Suprapubic skin (tissue), 4 donors: ENCODE measurements around the gene LRCOL1. TPM values are rescaled to one million over a fixed set of nuclear protein-coding genes. Genes with fewer than 3 reads are reported as not detected.

Experiments used
- DNase-seq, 2 donors: peaks; one replicate each; pipeline ENCODE4 v3.0.0-alpha.2; 2019; ENCODE audit warnings: low spot score in 2 of 2
- H3K27ac ChIP-seq: fragments of 200-600 bp; sonication (generic); one replicate; pipeline ENCODE4 v1.5.1; 2019
- H3K27me3 ChIP-seq: fragments of 200-600 bp; sonication (generic); one replicate; pipeline ENCODE4 v1.5.1; 2019
- H3K36me3 ChIP-seq: fragments of 200-600 bp; sonication (generic); one replicate; pipeline ENCODE4 v1.5.1; 2019
- H3K4me1 ChIP-seq: fragments of 200-600 bp; sonication (generic); one replicate; pipeline ENCODE4 v1.5.1; 2019
- H3K4me3 ChIP-seq: fragments of 200-600 bp; sonication (generic); one replicate; pipeline ENCODE4 v1.5.1; 2019; ENCODE audit warnings: mild to moderate bottlenecking
- H3K9me3 ChIP-seq: fragments of 200-600 bp; sonication (generic); one replicate; pipeline ENCODE4 v1.5.1; 2019
- CTCF ChIP-seq, 2 donors: fragments of 200-600 bp in 1 of 2; fragments of 450-650 bp in 1 of 2; sonication (generic) in 1 of 2; IDR thresholded peaks; one replicate each; pipeline ENCODE4 v1.5.1; 2016 to 2019; ENCODE audit warnings: antibody characterized with exemption in 2 of 2, mild to moderate bottlenecking in 1 of 2, moderate library complexity in 1 of 2
- EP300 ChIP-seq: sonication (generic); formaldehyde crosslinking; IDR thresholded peaks from one replicate; pipeline ENCODE4 v1.6.1; 2017; ENCODE audit warnings: antibody characterized with exemption
- POLR2A ChIP-seq, 2 donors: fragments of 450-650 bp; IDR thresholded peaks; one replicate each; pipeline ENCODE4 v1.6.1; 2017; ENCODE audit warnings: antibody characterized with exemption in 2 of 2, mild to moderate bottlenecking in 2 of 2, moderate library complexity in 2 of 2
- POLR2AphosphoS5 ChIP-seq, 3 donors: sonication (generic); formaldehyde crosslinking; IDR thresholded peaks; one replicate each; pipeline ENCODE4 v1.6.1; 2017; ENCODE audit warnings: antibody characterized with exemption in 3 of 3
- WGBS: methylation state at CpG from one replicate; pipeline ENCODE4 v1.1.5; 2018; 5-methylcytosine and 5-hydroxymethylcytosine counted together
- total RNA-seq, 4 donors: library from RNA; depleted of rRNA; stranded (reverse); fragments of >200 nt; gene quantifications; one replicate each; pipeline ENCODE4 v1.1.0, GENCODE V29; 2016

LRCOL1 gene
- total RNA-seq, 4 donors from 2014 or later, result not detected

DNA sequence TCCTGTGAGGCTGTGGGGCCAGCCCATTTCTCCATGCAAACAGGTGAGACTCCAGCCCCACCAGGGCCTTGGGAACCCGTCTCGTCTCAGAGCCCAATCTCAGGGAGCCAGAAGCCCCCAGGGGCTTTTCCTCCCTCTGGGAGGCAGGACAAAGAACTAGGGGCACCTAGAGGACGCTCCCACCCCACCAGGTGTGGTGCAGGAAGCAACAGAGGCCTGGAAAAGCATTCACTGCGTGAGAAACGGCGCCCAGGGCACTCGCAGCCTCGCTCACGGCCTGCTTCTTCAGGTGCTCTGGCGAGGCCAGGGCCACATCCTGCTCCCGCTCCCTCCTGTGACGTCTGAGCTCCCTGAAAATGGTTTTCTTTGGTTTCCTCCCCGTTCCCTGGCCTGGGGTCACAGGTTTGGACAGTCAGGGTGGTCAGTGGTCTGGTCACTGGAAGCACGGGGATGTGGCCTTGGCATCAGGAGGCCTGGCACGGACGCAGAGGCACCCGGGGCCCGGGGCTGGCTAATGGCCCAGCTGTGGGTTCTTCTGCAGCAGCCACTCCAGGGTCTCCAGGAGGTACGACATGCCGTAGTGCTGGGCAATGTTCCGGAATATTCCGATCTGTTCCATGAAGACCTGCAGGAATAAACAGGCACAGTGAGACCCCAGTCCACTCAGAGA, 13.9 kb upstream of the LRCOL1 start:
- no peak overlapping the region for H3K27ac ChIP-seq
- peaks cover 29% of the 10 kb centered on the region for H3K36me3 ChIP-seq
- 91% methylated on average over 17 of the region's 22 CpGs for WGBS
- H3K27me3 ChIP-seq, result peaks cover 17% of the 10 kb centered on the region
- TF ChIP-seq POLR2A (IDR thresholded peaks at IDR 0.05) (no peak), CTCF (IDR thresholded peaks at IDR 0.05) (no peak), POLR2AphosphoS5 (IDR thresholded peaks at IDR 0.05) (no peak), EP300 (no peak)
- no peak overlapping the region for H3K4me3 ChIP-seq
- no peak for DNase-seq
- no peaks in the 10 kb centered on the region for H3K9me3 ChIP-seq
- peaks cover 21% of the 10 kb centered on the region for H3K4me1 ChIP-seq

DNA sequence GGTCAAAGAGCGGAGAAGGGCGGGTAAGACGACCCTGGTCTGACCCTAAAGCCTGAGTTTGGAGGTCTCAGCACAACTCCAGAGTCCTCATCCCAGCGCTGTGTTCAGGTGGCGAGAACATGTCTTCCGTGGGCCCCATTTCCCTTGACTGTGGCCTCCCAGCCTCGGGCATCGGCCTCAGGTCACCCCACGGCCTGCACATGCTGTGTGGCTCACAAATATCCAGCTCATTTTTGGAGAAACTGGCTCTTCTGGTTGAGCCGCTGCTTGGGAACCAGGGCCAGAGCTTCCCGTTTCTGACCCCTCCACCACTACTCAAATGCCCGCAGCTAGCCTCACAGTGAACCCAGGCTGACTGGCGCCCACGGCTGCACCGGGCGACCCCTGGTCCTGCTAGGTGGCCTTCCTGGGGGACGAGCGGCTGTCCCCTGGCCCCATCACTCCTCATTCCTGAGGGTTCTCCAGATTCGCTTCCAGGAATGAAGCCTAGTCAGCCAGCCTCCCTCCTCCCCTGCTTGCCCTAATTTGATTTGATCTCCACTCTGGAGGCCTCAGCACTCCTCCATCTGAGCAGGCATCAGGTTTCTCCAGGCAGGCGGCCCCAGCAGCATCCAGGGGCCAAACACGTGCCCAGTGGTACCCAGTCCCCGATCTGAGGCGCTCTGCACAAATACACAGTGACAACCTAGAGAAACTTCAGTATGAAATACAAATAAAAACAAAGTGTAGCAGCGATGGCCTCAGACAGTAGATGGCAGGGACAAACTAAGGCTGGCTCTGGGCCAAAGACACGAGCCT, 12.9 kb upstream of the LRCOL1 start:
- Histone ChIP-seq H3K4me3 (peak overlapping the region; percentile 11), H3K27me3 (peaks cover 28% of the 10 kb centered on the region), H3K27ac (no peak overlapping the region), H3K9me3 (no peaks in the 10 kb centered on the region), H3K4me1 (peaks cover 28% of the 10 kb centered on the region), H3K36me3 (peaks cover 26% of the 10 kb centered on the region)
- WGBS, result 77% methylated on average over 12 of the region's 25 CpGs
- no peak for TF ChIP-seq EP300
- no peak for TF ChIP-seq CTCF (IDR thresholded peaks at IDR 0.05)
- no peak for TF ChIP-seq POLR2A (IDR thresholded peaks at IDR 0.05)
- no peak for TF ChIP-seq POLR2AphosphoS5 (IDR thresholded peaks at IDR 0.05)
- DNase-seq, result no peak

- H3K4me1 ChIP-seq, result peaks cover 30% of the 10 kb centered on the region
- no peaks in the 10 kb centered on the region for H3K9me3 ChIP-seq
- no peak overlapping the region for H3K27ac ChIP-seq
- DNase-seq, result peak in 1 of 2 donors; percentile 63
- 36% methylated on average over 10 of the region's 11 CpGs for WGBS
- peaks cover 26% of the 10 kb centered on the region for H3K36me3 ChIP-seq
- peak overlapping the region; percentile 11 for H3K4me3 ChIP-seq
- H3K27me3 ChIP-seq, result peaks cover 35% of the 10 kb centered on the region
- TF ChIP-seq POLR2A (IDR thresholded peaks at IDR 0.05) (no peak), CTCF (IDR thresholded peaks at IDR 0.05) (no peak), POLR2AphosphoS5 (IDR thresholded peaks at IDR 0.05) (no peak), EP300 (no peak)
Observed at GRCh38 chr12:132622437-132623071, 12.2 kb upstream of the LRCOL1 start.

- TF ChIP-seq CTCF (IDR thresholded peaks at IDR 0.05), result no peak
- TF ChIP-seq EP300, result no peak
- TF ChIP-seq POLR2A (IDR thresholded peaks at IDR 0.05), result no peak
- no peak for TF ChIP-seq POLR2AphosphoS5 (IDR thresholded peaks at IDR 0.05)
- Histone ChIP-seq H3K4me1 (peaks cover 30% of the 10 kb centered on the region), H3K27ac (no peak overlapping the region), H3K27me3 (peaks cover 42% of the 10 kb centered on the region), H3K4me3 (no peak overlapping the region), H3K36me3 (peaks cover 26% of the 10 kb centered on the region), H3K9me3 (no peaks in the 10 kb centered on the region)
- WGBS, result 76% methylated on average over 7 of the region's 21 CpGs
- DNase-seq, result no peak
Observed at GRCh38 chr12:132621657-132622435, 11.5 kb upstream of the LRCOL1 start.
